GM23338 (cell line): Measurements from ENCODE around the gene WTIP. TPM values are rescaled to one million over a fixed set of nuclear protein-coding genes. Genes with fewer than 3 reads are reported as not detected.

Experiments
- ATAC-seq: fragments of 200-7000 bp; cut with Tn5 transposase; 3 replicates; pipeline ENCODE4 v1.9.1; 2020
- DNase-seq: peaks from one replicate; pipeline ENCODE4 v3.0.0-alpha.2; 2015; ENCODE audit warnings: low spot score
- H2AFZ ChIP-seq: fragments of 200-600 bp; sonication (generic); 2 replicates; pipeline ENCODE4 v1.8.0; 2016; ENCODE audit warnings: antibody characterized with exemption, mild to moderate bottlenecking, moderate library complexity
- H3F3A ChIP-seq: fragments of 200-600 bp; sonication (generic); replicated peaks from 2 replicates; pipeline ENCODE4 v1.8.0; 2017; ENCODE audit warnings: antibody characterized with exemption, mixed run types, low read depth
- H3K27ac ChIP-seq: fragments of 200-600 bp; sonication (generic); 2 replicates; pipeline ENCODE4 v1.6.1; 2016; ENCODE audit warnings: low read depth
- H3K27me3 ChIP-seq: fragments of 200-600 bp; sonication (generic); 2 replicates; pipeline ENCODE4 v1.8.0; 2016; ENCODE audit warnings: mild to moderate bottlenecking, mixed run types, moderate library complexity; ENCODE audit not compliant: insufficient read depth
- H3K36me3 ChIP-seq: fragments of 200-600 bp; sonication (generic); 2 replicates; pipeline ENCODE4 v1.8.0; 2016; ENCODE audit warnings: mild to moderate bottlenecking; ENCODE audit not compliant: insufficient read depth
- H3K4me1 ChIP-seq: fragments of 200-600 bp; sonication (generic); 2 replicates; pipeline ENCODE4 v1.8.0; 2016; ENCODE audit warnings: mild to moderate bottlenecking, moderate library complexity; ENCODE audit not compliant: insufficient read depth
- H3K4me2 ChIP-seq: fragments of 200-600 bp; sonication (generic); 2 replicates; pipeline ENCODE4 v1.7.1; 2017; ENCODE audit warnings: mixed run types
- H3K4me3 ChIP-seq: fragments of 200-600 bp; sonication (generic); 2 replicates; pipeline ENCODE4 v1.6.1; 2016; ENCODE audit warnings: mixed run types
- H3K79me2 ChIP-seq: fragments of 200-600 bp; sonication (generic); replicated peaks from 2 replicates; pipeline ENCODE4 v1.8.0; 2017; ENCODE audit warnings: mild to moderate bottlenecking; ENCODE audit not compliant: insufficient read depth
- H3K9me2 ChIP-seq: fragments of 200-600 bp; sonication (generic); 2 replicates; pipeline ENCODE4 v1.8.0; 2017; ENCODE audit not compliant: insufficient read depth
- H4K20me1 ChIP-seq: fragments of 200-600 bp; sonication (generic); replicated peaks from 2 replicates; pipeline ENCODE4 v1.8.0; 2017; ENCODE audit warnings: mild to moderate bottlenecking; ENCODE audit not compliant: insufficient read depth
- H3K27ac Mint-ChIP-seq: 2 replicates; pipeline ENCODE4 v1.8.0; 2020; ENCODE audit warnings: inconsistent platforms, mild to moderate bottlenecking, moderate library complexity, mixed read lengths
- H3K27me3 Mint-ChIP-seq: 3 replicates; pipeline ENCODE4 v1.8.0; 2022; ENCODE audit warnings: low read depth, mild to moderate bottlenecking, moderate library complexity, mixed read lengths, inconsistent platforms; ENCODE audit not compliant: insufficient read depth, poor library complexity
- H3K36me3 Mint-ChIP-seq: 3 replicates; pipeline ENCODE4 v1.8.0; 2021; ENCODE audit warnings: low read depth, mild to moderate bottlenecking, inconsistent platforms, moderate library complexity, mixed read lengths
- H3K4me1 Mint-ChIP-seq: 3 replicates; pipeline ENCODE4 v1.8.0; 2020; ENCODE audit warnings: mild to moderate bottlenecking, inconsistent platforms, mixed read lengths
- H3K4me3 Mint-ChIP-seq: 3 replicates; pipeline ENCODE4 v1.8.0; 2021; ENCODE audit warnings: moderate library complexity, mild to moderate bottlenecking, inconsistent platforms, mixed read lengths
- H3K9me3 Mint-ChIP-seq: 3 replicates; pipeline ENCODE4 v1.8.0; 2020; ENCODE audit warnings: moderate library complexity, mild to moderate bottlenecking, inconsistent platforms, mixed read lengths
- CREB1 ChIP-seq: fragments of 250-450 bp; sonication (Bioruptor Pico); IDR thresholded peaks from 2 replicates; pipeline ENCODE4 v1.5.0; 2020; ENCODE audit warnings: low read depth, mild to moderate bottlenecking, moderate library complexity
- EZH2 ChIP-seq: fragments of 200-600 bp; sonication (generic); IDR thresholded peaks from one replicate; pipeline ENCODE4 v1.8.0; 2017; ENCODE audit warnings: antibody characterized with exemption, mild to moderate bottlenecking, low read depth; ENCODE audit not compliant: unreplicated experiment
- JUNB ChIP-seq: IDR thresholded peaks from one replicate; pipeline ENCODE4 v1.6.1; 2016; ENCODE audit warnings: antibody characterized with exemption; ENCODE audit not compliant: unreplicated experiment
- NANOG ChIP-seq: IDR thresholded peaks from 2 replicates; pipeline ENCODE4 v1.6.1; 2016; ENCODE audit warnings: antibody characterized with exemption, borderline replicate concordance
- POLR2AphosphoS5 ChIP-seq: IDR thresholded peaks from 2 replicates; pipeline ENCODE4 v1.6.1; 2016; ENCODE audit warnings: antibody characterized with exemption, low read depth
- STAT1 ChIP-seq: IDR thresholded peaks from one replicate; pipeline ENCODE4 v1.6.1; 2016; ENCODE audit warnings: antibody characterized with exemption; ENCODE audit not compliant: unreplicated experiment
- ZNF114 ChIP-seq: fragments of 250-450 bp; sonication (Bioruptor Pico); IDR thresholded peaks from 2 replicates; pipeline ENCODE4 v1.5.0; 2020; ENCODE audit warnings: mild to moderate bottlenecking, moderate library complexity
- ZNF331 ChIP-seq: fragments of 250-450 bp; sonication (Bioruptor Pico); IDR thresholded peaks from 2 replicates; pipeline ENCODE4 v1.5.0; 2020; ENCODE audit warnings: low read depth, mild to moderate bottlenecking, moderate library complexity
- polyA plus RNA-seq: library from polyadenylated mRNA; unstranded; fragments of >200 nt; fragmentation: Nextera tagmentation; extraction: Ambion mirVana; gene quantifications from 2 replicates; pipeline ENCODE4 v1.2.1, GENCODE V29; 2016
- total RNA-seq: library from RNA; depleted of rRNA; stranded (reverse); fragments of >200 nt; shearing (Covaris generic); gene quantifications from 2 replicates; pipeline ENCODE4 v1.2.3, GENCODE V29; 2014
- TF ChIP-seq, protein P1 (sequence below), 2 experiments: fragments of 200-600 bp in 1 of 2; sonication (generic) in 1 of 2; conservative IDR thresholded peaks; 2 replicates each; pipeline versions ENCODE4 v1.5.1 to v1.6.1; 2016 to 2017; ENCODE audit warnings: antibody characterized with exemption in 2 of 2, low read depth in 2 of 2, mild to moderate bottlenecking in 2 of 2, moderate library complexity in 1 of 2
- TF ChIP-seq, protein P2 (sequence below): IDR thresholded peaks from one replicate; pipeline ENCODE4 v1.6.1; 2018; ENCODE audit warnings: antibody characterized with exemption; ENCODE audit not compliant: unreplicated experiment
- TF ChIP-seq, protein P3 (sequence below): IDR thresholded peaks from 2 replicates; pipeline ENCODE4 v1.6.1; 2016; ENCODE audit warnings: antibody characterized with exemption

Gene WTIP
- total and polyA plus RNA-seq, 2 experiments from 2014 or later, result 0.47 to 8.9 TPM

DNA sequence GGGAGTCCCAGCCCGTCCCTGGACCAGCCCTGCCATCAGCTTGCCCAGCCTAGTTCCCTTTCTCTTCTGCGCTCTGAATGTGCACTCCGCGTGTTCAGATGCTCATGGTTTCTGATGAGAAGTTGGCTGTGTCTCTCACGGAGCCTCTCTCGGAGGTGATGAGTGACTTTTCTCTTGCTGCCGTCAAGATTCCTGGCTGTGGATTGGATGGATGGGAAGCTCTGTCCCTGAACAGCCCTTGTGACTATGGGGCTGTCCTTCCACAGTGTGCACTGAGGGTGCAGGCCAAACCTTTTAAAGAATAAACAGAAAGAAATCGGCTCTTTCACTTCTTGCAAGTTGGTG is 24.4 kb downstream of the WTIP start:
- Mint-ChIP-seq H3K4me1 (peaks cover 4% of the 10 kb centered on the region; the same call in 2 of the 3 replicates), H3K27ac (no peak overlapping the region; the same call in 1 of the 2 replicates), H3K27me3 (peaks cover 10% of the 10 kb centered on the region), H3K4me3 (no peak overlapping the region), H3K9me3 (peaks cover 20% of the 10 kb centered on the region), H3K36me3 (peaks cover 8% of the 10 kb centered on the region; the same call in 1 of the 3 replicates)
- no peak overlapping the region for H2AFZ ChIP-seq
- H3K27me3 ChIP-seq, result peaks cover 5% of the 10 kb centered on the region
- no peaks in the 10 kb centered on the region; the same call in 1 of the 2 replicates for H4K20me1 ChIP-seq
- H3K4me1 ChIP-seq, result no peaks in the 10 kb centered on the region
- DNase-seq (no peak), ATAC-seq (no peak)
- no peaks in the 10 kb centered on the region for H3F3A ChIP-seq
- no peak overlapping the region for H3K4me2 ChIP-seq
- H3K4me3 ChIP-seq, result no peak overlapping the region
- no peaks in the 10 kb centered on the region for H3K9me2 ChIP-seq
- H3K36me3 ChIP-seq, result no peaks in the 10 kb centered on the region
- no peak for TF ChIP-seq JUNB
- no peak overlapping the region for H3K27ac ChIP-seq
- H3K79me2 ChIP-seq, result no peaks in the 10 kb centered on the region

DNA sequence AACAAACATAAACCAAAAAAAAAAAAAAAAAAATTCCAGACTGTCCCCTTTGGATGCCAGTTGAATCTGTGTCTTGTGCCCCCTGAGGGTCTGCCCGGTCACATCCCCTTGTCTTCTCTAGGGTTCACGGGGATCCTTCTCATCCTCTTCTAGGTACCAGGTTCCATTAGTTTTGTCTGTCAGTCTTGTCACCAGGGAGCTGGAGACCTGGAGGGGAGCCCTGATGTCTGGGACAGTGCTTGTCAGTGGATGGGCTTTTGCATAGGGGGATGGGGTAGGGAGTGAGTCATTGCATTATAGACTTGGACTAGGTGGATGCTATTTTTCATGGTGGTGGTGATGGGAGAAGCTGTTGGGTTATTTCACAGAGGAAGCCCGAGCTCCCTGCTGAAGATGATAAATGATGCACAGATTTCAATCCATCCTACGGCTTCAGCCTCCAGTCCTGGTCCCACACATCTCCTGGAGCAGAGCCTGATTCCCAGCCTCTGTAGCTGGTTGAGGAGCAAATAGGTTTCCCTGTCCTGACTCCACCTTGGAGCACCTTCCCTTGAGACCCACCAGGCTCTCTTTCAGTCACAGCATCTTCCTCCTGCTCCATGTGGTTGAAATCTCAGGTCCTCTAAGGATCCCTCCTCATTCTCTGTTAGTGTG is 26.0 kb downstream of the WTIP start:
- no peaks in the 10 kb centered on the region for H3K4me1 Mint-ChIP-seq
- peaks cover 34% of the 10 kb centered on the region for H3K9me3 Mint-ChIP-seq
- DNase-seq (no peak), ATAC-seq (no peak)
- H3K4me2 ChIP-seq, result no peak overlapping the region
- no peaks in the 10 kb centered on the region for H3K36me3 ChIP-seq
- H4K20me1 ChIP-seq, result no peaks in the 10 kb centered on the region
- H3K79me2 ChIP-seq, result no peaks in the 10 kb centered on the region
- no peak overlapping the region for H3K27ac ChIP-seq
- H2AFZ ChIP-seq, result no peak overlapping the region
- peaks cover 10% of the 10 kb centered on the region for H3K27me3 Mint-ChIP-seq
- H3F3A ChIP-seq, result no peaks in the 10 kb centered on the region
- H3K27ac Mint-ChIP-seq, result no peak overlapping the region
- no peaks in the 10 kb centered on the region for H3K4me1 ChIP-seq
- no peak overlapping the region for H3K4me3 ChIP-seq
- no peak overlapping the region for H3K4me3 Mint-ChIP-seq
- peaks cover 8% of the 10 kb centered on the region; the same call in 1 of the 3 replicates for H3K36me3 Mint-ChIP-seq
- no peaks in the 10 kb centered on the region for H3K27me3 ChIP-seq
- no peaks in the 10 kb centered on the region for H3K9me2 ChIP-seq
- TF ChIP-seq, protein P1, sequence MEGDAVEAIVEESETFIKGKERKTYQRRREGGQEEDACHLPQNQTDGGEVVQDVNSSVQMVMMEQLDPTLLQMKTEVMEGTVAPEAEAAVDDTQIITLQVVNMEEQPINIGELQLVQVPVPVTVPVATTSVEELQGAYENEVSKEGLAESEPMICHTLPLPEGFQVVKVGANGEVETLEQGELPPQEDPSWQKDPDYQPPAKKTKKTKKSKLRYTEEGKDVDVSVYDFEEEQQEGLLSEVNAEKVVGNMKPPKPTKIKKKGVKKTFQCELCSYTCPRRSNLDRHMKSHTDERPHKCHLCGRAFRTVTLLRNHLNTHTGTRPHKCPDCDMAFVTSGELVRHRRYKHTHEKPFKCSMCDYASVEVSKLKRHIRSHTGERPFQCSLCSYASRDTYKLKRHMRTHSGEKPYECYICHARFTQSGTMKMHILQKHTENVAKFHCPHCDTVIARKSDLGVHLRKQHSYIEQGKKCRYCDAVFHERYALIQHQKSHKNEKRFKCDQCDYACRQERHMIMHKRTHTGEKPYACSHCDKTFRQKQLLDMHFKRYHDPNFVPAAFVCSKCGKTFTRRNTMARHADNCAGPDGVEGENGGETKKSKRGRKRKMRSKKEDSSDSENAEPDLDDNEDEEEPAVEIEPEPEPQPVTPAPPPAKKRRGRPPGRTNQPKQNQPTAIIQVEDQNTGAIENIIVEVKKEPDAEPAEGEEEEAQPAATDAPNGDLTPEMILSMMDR (conservative IDR thresholded peaks at IDR 0.05; ENCODE audit: low read depth in 2 of 2), result no peak
- TF ChIP-seq STAT1 (no peak), NANOG (no peak), CREB1 (no peak), EZH2 (no peak), JUNB (no peak), ZNF114 (CRISPR knock-in tag) (no peak), POLR2AphosphoS5 (no peak), ZNF331 (CRISPR knock-in tag) (no peak)
- TF ChIP-seq, protein P2, sequence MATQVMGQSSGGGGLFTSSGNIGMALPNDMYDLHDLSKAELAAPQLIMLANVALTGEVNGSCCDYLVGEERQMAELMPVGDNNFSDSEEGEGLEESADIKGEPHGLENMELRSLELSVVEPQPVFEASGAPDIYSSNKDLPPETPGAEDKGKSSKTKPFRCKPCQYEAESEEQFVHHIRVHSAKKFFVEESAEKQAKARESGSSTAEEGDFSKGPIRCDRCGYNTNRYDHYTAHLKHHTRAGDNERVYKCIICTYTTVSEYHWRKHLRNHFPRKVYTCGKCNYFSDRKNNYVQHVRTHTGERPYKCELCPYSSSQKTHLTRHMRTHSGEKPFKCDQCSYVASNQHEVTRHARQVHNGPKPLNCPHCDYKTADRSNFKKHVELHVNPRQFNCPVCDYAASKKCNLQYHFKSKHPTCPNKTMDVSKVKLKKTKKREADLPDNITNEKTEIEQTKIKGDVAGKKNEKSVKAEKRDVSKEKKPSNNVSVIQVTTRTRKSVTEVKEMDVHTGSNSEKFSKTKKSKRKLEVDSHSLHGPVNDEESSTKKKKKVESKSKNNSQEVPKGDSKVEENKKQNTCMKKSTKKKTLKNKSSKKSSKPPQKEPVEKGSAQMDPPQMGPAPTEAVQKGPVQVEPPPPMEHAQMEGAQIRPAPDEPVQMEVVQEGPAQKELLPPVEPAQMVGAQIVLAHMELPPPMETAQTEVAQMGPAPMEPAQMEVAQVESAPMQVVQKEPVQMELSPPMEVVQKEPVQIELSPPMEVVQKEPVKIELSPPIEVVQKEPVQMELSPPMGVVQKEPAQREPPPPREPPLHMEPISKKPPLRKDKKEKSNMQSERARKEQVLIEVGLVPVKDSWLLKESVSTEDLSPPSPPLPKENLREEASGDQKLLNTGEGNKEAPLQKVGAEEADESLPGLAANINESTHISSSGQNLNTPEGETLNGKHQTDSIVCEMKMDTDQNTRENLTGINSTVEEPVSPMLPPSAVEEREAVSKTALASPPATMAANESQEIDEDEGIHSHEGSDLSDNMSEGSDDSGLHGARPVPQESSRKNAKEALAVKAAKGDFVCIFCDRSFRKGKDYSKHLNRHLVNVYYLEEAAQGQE, result no peak
- TF ChIP-seq, protein P3, sequence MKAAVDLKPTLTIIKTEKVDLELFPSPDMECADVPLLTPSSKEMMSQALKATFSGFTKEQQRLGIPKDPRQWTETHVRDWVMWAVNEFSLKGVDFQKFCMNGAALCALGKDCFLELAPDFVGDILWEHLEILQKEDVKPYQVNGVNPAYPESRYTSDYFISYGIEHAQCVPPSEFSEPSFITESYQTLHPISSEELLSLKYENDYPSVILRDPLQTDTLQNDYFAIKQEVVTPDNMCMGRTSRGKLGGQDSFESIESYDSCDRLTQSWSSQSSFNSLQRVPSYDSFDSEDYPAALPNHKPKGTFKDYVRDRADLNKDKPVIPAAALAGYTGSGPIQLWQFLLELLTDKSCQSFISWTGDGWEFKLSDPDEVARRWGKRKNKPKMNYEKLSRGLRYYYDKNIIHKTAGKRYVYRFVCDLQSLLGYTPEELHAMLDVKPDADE, result no peak
